GM23338 (cell line): ENCODE data around the gene UBE2G2. TPM values are rescaled to one million over a fixed set of nuclear protein-coding genes. Genes with fewer than 3 reads are reported as not detected.

Source experiments
- ATAC-seq: fragments of 200-7000 bp; cut with Tn5 transposase; 3 replicates; pipeline ENCODE4 v1.9.1; 2020
- DNase-seq: peaks from one replicate; pipeline ENCODE4 v3.0.0-alpha.2; 2015; ENCODE audit warnings: low spot score
- H2AFZ ChIP-seq: fragments of 200-600 bp; sonication (generic); 2 replicates; pipeline ENCODE4 v1.8.0; 2016; ENCODE audit warnings: antibody characterized with exemption, mild to moderate bottlenecking, moderate library complexity
- H3F3A ChIP-seq: fragments of 200-600 bp; sonication (generic); replicated peaks from 2 replicates; pipeline ENCODE4 v1.8.0; 2017; ENCODE audit warnings: antibody characterized with exemption, mixed run types, low read depth
- H3K27ac ChIP-seq: fragments of 200-600 bp; sonication (generic); 2 replicates; pipeline ENCODE4 v1.6.1; 2016; ENCODE audit warnings: low read depth
- H3K27me3 ChIP-seq: fragments of 200-600 bp; sonication (generic); 2 replicates; pipeline ENCODE4 v1.8.0; 2016; ENCODE audit warnings: mild to moderate bottlenecking, mixed run types, moderate library complexity; ENCODE audit not compliant: insufficient read depth
- H3K36me3 ChIP-seq: fragments of 200-600 bp; sonication (generic); 2 replicates; pipeline ENCODE4 v1.8.0; 2016; ENCODE audit warnings: mild to moderate bottlenecking; ENCODE audit not compliant: insufficient read depth
- H3K4me1 ChIP-seq: fragments of 200-600 bp; sonication (generic); 2 replicates; pipeline ENCODE4 v1.8.0; 2016; ENCODE audit warnings: mild to moderate bottlenecking, moderate library complexity; ENCODE audit not compliant: insufficient read depth
- H3K4me2 ChIP-seq: fragments of 200-600 bp; sonication (generic); 2 replicates; pipeline ENCODE4 v1.7.1; 2017; ENCODE audit warnings: mixed run types
- H3K4me3 ChIP-seq: fragments of 200-600 bp; sonication (generic); 2 replicates; pipeline ENCODE4 v1.6.1; 2016; ENCODE audit warnings: mixed run types
- H3K79me2 ChIP-seq: fragments of 200-600 bp; sonication (generic); replicated peaks from 2 replicates; pipeline ENCODE4 v1.8.0; 2017; ENCODE audit warnings: mild to moderate bottlenecking; ENCODE audit not compliant: insufficient read depth
- H3K9me2 ChIP-seq: fragments of 200-600 bp; sonication (generic); 2 replicates; pipeline ENCODE4 v1.8.0; 2017; ENCODE audit not compliant: insufficient read depth
- H4K20me1 ChIP-seq: fragments of 200-600 bp; sonication (generic); replicated peaks from 2 replicates; pipeline ENCODE4 v1.8.0; 2017; ENCODE audit warnings: mild to moderate bottlenecking; ENCODE audit not compliant: insufficient read depth
- H3K27ac Mint-ChIP-seq: 2 replicates; pipeline ENCODE4 v1.8.0; 2020; ENCODE audit warnings: inconsistent platforms, mild to moderate bottlenecking, moderate library complexity, mixed read lengths
- H3K27me3 Mint-ChIP-seq: 3 replicates; pipeline ENCODE4 v1.8.0; 2022; ENCODE audit warnings: low read depth, mild to moderate bottlenecking, moderate library complexity, mixed read lengths, inconsistent platforms; ENCODE audit not compliant: insufficient read depth, poor library complexity
- H3K36me3 Mint-ChIP-seq: 3 replicates; pipeline ENCODE4 v1.8.0; 2021; ENCODE audit warnings: low read depth, mild to moderate bottlenecking, inconsistent platforms, moderate library complexity, mixed read lengths
- H3K4me1 Mint-ChIP-seq: 3 replicates; pipeline ENCODE4 v1.8.0; 2020; ENCODE audit warnings: mild to moderate bottlenecking, inconsistent platforms, mixed read lengths
- H3K4me3 Mint-ChIP-seq: 3 replicates; pipeline ENCODE4 v1.8.0; 2021; ENCODE audit warnings: moderate library complexity, mild to moderate bottlenecking, inconsistent platforms, mixed read lengths
- H3K9me3 Mint-ChIP-seq: 3 replicates; pipeline ENCODE4 v1.8.0; 2020; ENCODE audit warnings: moderate library complexity, mild to moderate bottlenecking, inconsistent platforms, mixed read lengths
- ETS1 ChIP-seq: IDR thresholded peaks from 2 replicates; pipeline ENCODE4 v1.6.1; 2016; ENCODE audit warnings: antibody characterized with exemption
- EZH2 ChIP-seq: fragments of 200-600 bp; sonication (generic); IDR thresholded peaks from one replicate; pipeline ENCODE4 v1.8.0; 2017; ENCODE audit warnings: antibody characterized with exemption, mild to moderate bottlenecking, low read depth; ENCODE audit not compliant: unreplicated experiment
- EZH2phosphoT487 ChIP-seq: fragments of 200-600 bp; sonication (generic); IDR thresholded peaks from one replicate; pipeline ENCODE4 v1.8.1; 2018; ENCODE audit warnings: antibody characterized with exemption; ENCODE audit not compliant: unreplicated experiment
- JUNB ChIP-seq: IDR thresholded peaks from one replicate; pipeline ENCODE4 v1.6.1; 2016; ENCODE audit warnings: antibody characterized with exemption; ENCODE audit not compliant: unreplicated experiment
- NANOG ChIP-seq: IDR thresholded peaks from 2 replicates; pipeline ENCODE4 v1.6.1; 2016; ENCODE audit warnings: antibody characterized with exemption, borderline replicate concordance
- STAT1 ChIP-seq: IDR thresholded peaks from one replicate; pipeline ENCODE4 v1.6.1; 2016; ENCODE audit warnings: antibody characterized with exemption; ENCODE audit not compliant: unreplicated experiment
- ZNF462 ChIP-seq: fragments of 250-450 bp; sonication (Bioruptor Pico); IDR thresholded peaks from 2 replicates; pipeline ENCODE4 v1.5.0; 2020; ENCODE audit warnings: mild to moderate bottlenecking, moderate library complexity
- polyA plus RNA-seq: library from polyadenylated mRNA; unstranded; fragments of >200 nt; fragmentation: Nextera tagmentation; extraction: Ambion mirVana; gene quantifications from 2 replicates; pipeline ENCODE4 v1.2.1, GENCODE V29; 2016
- total RNA-seq: library from RNA; depleted of rRNA; stranded (reverse); fragments of >200 nt; shearing (Covaris generic); gene quantifications from 2 replicates; pipeline ENCODE4 v1.2.3, GENCODE V29; 2014
- TF ChIP-seq, protein P1 (sequence below), 2 experiments: fragments of 200-600 bp in 1 of 2; sonication (generic) in 1 of 2; conservative IDR thresholded peaks; 2 replicates each; pipeline versions ENCODE4 v1.5.1 to v1.6.1; 2016 to 2017; ENCODE audit warnings: antibody characterized with exemption in 2 of 2, low read depth in 2 of 2, mild to moderate bottlenecking in 2 of 2, moderate library complexity in 1 of 2

The UBE2G2 gene
- total and polyA plus RNA-seq, 2 experiments from 2014 or later: 66.4 to 100 TPM

- TF ChIP-seq, protein P1, sequence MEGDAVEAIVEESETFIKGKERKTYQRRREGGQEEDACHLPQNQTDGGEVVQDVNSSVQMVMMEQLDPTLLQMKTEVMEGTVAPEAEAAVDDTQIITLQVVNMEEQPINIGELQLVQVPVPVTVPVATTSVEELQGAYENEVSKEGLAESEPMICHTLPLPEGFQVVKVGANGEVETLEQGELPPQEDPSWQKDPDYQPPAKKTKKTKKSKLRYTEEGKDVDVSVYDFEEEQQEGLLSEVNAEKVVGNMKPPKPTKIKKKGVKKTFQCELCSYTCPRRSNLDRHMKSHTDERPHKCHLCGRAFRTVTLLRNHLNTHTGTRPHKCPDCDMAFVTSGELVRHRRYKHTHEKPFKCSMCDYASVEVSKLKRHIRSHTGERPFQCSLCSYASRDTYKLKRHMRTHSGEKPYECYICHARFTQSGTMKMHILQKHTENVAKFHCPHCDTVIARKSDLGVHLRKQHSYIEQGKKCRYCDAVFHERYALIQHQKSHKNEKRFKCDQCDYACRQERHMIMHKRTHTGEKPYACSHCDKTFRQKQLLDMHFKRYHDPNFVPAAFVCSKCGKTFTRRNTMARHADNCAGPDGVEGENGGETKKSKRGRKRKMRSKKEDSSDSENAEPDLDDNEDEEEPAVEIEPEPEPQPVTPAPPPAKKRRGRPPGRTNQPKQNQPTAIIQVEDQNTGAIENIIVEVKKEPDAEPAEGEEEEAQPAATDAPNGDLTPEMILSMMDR (conservative IDR thresholded peaks at IDR 0.05; ENCODE audit: low read depth in 2 of 2): no peak
- TF ChIP-seq ETS1: no peak
- no peak for TF ChIP-seq NANOG
- no peak for TF ChIP-seq EZH2phosphoT487
- no peak for TF ChIP-seq STAT1
- TF ChIP-seq JUNB: no peak
These were observed 37.0 kb downstream of the UBE2G2 start (continued) for GRCh38 chr21:44764319-44765230.

GRCh38 chr21:44763451-44764318 is 37.9 kb downstream of the UBE2G2 start:
- ATAC-seq (no peak), DNase-seq (no peak)
- no peak overlapping the region for H2AFZ ChIP-seq
- no peaks in the 10 kb centered on the region for H4K20me1 ChIP-seq
- H3K79me2 ChIP-seq: no peaks in the 10 kb centered on the region
- no peaks in the 10 kb centered on the region for H3K9me2 ChIP-seq
- H3K4me3 ChIP-seq: no peak overlapping the region
- Mint-ChIP-seq H3K27ac (no peak overlapping the region), H3K4me3 (no peak overlapping the region), H3K4me1 (peaks cover 51% of the 10 kb centered on the region), H3K36me3 (0 out of 3 replicates have a peak, but pooled peaks cover 2% of the 10 kb centered on the region), H3K27me3 (peaks cover 8% of the 10 kb centered on the region), H3K9me3 (peaks cover 3% of the 10 kb centered on the region; the same call in 2 of the 3 replicates)
- H3K4me2 ChIP-seq: no peak overlapping the region
- H3K27me3 ChIP-seq: no peaks in the 10 kb centered on the region
- peaks cover 7% of the 10 kb centered on the region for H3K4me1 ChIP-seq
- H3K27ac ChIP-seq: no peak overlapping the region
- H3F3A ChIP-seq: no peaks in the 10 kb centered on the region
- H3K36me3 ChIP-seq: no peaks in the 10 kb centered on the region
- TF ChIP-seq ZNF462 (CRISPR knock-in tag) (no peak), STAT1 (no peak), EZH2phosphoT487 (no peak), ETS1 (no peak), EZH2 (no peak)
- TF ChIP-seq, protein P1 (conservative IDR thresholded peaks at IDR 0.05; ENCODE audit: low read depth in 2 of 2): no peak
